ENCODE measurements around the gene CTNND1. TPM values are rescaled to one million over a fixed set of nuclear protein-coding genes. Genes with fewer than 3 reads are reported as not detected.

Gene CTNND1
- total RNA-seq, 1 donor from 2014 or later = 67.0 TPM

DNA sequence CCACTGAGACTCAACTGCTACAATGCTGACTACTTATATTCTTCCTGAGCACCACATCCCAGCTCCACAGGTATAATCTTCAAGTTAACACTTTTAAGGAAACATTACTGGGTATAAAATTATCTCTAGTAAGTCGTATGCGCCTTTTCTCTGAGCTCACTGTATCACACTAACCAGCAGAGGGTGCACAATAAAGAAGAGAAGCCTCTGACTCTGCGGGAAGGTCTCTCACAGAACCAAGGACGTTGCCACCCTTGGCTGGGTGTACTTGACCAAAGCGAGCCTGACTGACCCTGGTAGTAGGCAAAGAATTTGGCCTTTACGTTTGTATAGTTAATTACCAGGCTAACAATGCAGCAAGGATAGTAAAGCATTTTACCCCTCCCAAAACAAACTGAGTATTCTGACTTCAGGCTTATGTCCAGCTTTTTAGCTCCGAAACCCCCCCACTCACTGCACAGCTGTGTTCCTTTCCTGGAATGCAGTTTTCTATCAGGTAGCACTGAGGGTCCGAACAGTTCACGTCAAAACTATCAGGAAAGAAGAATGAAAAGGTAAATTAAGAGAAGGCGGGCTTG, 9.8 kb upstream of the CTNND1 start, which contains the start of gene BTBD18:
Gene BTBD18, minus strand, starts transcription at position 144 of the 578 bp plus-strand sequence. CDS start 631 bp downstream, outside the sequence.
- DNase-seq (ENCODE audit: missing footprints) = no peak
- ATAC-seq = peak; percentile 81

DNA sequence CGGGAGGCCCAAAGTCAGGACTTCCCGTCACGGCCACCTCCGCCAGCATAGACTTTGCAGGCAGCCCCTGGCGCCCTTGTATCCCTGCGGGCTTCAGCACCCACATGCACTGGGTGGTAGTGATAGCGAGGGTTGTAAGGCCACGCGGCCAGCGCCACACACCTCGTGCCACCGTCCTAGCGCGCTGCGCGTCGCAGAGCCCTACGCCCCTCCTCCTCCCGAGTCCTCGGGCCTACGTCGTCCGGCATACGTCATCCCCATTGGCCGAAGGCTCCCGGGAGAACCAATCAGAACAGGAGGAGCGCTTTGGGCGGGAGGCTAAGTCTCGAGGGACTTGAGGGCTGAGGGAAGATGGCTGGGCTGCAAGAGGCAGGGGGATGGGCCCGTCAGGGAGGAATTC, 8.6 kb upstream of the CTNND1 start:
- DNase-seq (ENCODE audit: missing footprints) = no peak
- ATAC-seq = no peak
- intact Hi-C loops (cut with DNase I) = no loop called here

More for the DNA sequence above, 9.8 kb upstream of the CTNND1 start, which contains the start of gene BTBD18:
- intact Hi-C loops (cut with DNase I) = loop anchor here (2.0 kb wide), 1 partner anchor 49 kb away; no protein-coding TSS in a partner anchor

- DNase-seq (ENCODE audit: missing footprints) (no peak), ATAC-seq (no peak)
- intact Hi-C loops (cut with DNase I) = no loop called here
These were observed 3.4 kb upstream of the CTNND1 start for GRCh38 chr11:57758174-57758573.

- intact Hi-C loops (cut with DNase I) = loop anchor here (1.0 to 2.0 kb wide), 2 partner anchors 16 to 38 kb away; no protein-coding TSS in a partner anchor
- ATAC-seq (no peak), DNase-seq (ENCODE audit: missing footprints) (no peak)
These were observed 746 bp downstream of the CTNND1 start for GRCh38 chr11:57762235-57762861.

DNA sequence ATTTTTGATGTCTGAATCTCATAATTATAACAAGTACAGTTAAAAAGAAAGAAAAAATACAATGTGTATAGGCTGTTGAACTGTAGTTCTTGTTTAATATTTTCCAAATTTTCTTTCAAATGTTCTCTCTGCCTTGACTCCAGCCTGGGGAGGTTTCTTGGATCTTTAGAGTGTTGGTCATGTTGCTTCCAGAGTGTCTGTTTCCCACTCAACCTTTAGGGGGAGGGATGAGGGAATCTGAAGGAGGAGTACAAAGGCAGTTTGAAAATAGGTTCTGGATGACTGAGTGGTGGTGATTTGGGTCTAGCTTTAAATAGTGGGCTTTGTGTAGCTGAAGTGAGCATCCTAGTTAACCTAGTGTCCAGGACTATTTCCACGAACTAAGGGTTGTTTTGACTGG, 2.0 kb downstream of the CTNND1 start:
- ATAC-seq (peak; percentile 17), DNase-seq (ENCODE audit: missing footprints) (no peak)
- intact Hi-C loops (cut with DNase I) = loop anchor here (2.0 kb wide), 1 partner anchor 37 kb away; no protein-coding TSS in a partner anchor

- ATAC-seq = no peak
- intact Hi-C loops (cut with DNase I) = no loop called here
- DNase-seq (ENCODE audit: missing footprints) = no peak
These were observed 2.4 kb downstream of the CTNND1 start for GRCh38 chr11:57764021-57764420.

DNA sequence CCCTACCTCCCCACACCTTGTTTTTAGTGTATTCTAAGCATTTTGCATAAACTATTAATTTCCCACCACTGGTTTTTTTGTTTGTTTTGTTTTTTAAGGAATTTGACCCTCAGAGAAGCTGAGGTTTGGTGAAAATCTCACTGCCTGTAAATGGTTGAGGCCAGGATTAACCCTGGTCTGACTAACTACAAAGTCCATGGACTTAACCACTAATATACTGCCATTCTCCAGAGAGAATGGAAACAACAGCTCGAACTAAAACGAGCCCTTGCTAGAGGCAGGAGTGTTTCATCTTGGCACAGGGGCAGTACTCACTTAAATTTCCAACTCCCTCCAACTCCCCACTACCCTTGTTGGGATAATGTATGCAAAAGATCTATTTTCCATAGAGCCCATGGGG, 3.0 kb downstream of the CTNND1 start:
- ATAC-seq (no peak), DNase-seq (ENCODE audit: missing footprints) (no peak)
- intact Hi-C loops (cut with DNase I) = no loop called here

DNA sequence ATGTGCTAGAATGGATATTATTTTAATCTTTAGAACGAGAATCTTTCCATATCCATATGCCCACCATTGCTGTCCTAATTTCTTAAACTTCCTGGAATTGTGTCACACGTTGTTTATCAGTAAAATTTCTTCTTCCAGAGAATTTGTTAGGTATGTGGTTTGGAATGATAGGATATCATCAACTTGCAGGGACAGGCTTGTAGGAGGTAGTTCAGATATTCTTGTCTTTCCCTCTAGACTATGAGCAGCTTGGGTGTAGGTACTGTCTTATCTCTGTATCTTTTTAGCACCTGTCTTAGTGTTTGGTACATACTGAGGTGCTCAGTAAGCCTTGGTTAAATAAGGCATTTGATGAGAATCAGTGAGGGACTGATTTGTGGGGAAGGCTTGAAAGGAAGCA, 3.4 kb downstream of the CTNND1 start:
- DNase-seq (ENCODE audit: missing footprints) (no peak), ATAC-seq (no peak)
- intact Hi-C loops (cut with DNase I) = no loop called here

- DNase-seq (ENCODE audit: missing footprints) = no peak
- ATAC-seq = no peak
- intact Hi-C loops (cut with DNase I) = no loop called here
These were observed 9.2 kb downstream of the CTNND1 start for GRCh38 chr11:57770793-57771192.

- ATAC-seq (no peak), DNase-seq (ENCODE audit: missing footprints) (no peak)
- intact Hi-C loops (cut with DNase I) = no loop called here
These were observed 9.8 kb downstream of the CTNND1 start for GRCh38 chr11:57771365-57771764.

DNA sequence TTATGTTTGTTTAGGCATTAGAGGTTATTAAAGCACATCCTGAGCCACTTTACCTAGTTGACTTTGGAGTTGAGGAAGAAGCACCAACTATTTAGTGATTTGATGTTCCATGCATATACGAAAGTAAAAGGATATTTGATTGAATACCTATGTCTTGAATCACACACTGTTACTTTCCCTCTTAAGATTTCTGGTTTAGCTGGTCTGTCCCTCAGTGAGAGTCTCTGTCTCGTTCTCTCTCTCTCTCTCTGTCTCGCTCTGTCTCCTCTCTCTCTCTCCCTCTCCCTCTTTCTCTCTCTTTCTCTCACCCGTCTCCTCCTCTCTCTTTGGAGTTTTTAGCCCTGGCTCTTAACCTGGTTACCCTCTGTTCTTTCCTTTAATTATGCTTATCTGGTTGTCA, 11.0 kb downstream of the CTNND1 start:
- intact Hi-C loops (cut with DNase I) = no loop called here
- DNase-seq (ENCODE audit: missing footprints) = no peak
- no peak for ATAC-seq

DNA sequence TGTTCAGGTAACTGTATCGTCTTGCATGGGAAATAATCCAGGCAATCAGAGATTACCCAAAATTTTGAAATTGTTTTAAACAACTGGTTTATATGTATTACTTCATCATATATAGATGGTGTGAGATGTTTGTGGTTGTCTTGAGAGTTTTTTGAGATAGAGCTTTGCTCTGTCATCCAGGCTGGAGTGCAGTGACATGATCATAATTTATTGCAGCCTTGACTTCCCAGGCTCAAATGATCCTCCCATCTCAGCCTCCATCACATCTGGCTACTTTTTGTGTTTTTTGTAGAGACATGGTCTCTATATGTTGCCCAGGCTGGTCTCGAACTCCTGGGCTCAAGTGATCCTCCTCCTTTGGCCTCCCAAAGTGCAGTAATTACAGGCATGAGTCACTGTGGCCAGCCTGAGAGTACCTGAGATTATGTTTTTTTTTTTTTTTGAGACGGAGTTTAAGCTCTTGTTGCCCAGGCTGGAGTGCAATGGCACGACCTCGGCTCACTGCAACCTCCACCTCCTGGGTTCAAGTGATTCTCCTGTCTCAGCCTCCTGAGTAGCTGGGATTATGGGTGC, 11.5 kb downstream of the CTNND1 start:
- intact Hi-C loops (cut with DNase I) = no loop called here
- DNase-seq (ENCODE audit: missing footprints) (no peak), ATAC-seq (no peak)

GRCh38 chr11:57775491-57775890, 13.9 kb downstream of the CTNND1 start:
- ATAC-seq = no peak
- DNase-seq (ENCODE audit: missing footprints) = no peak
- intact Hi-C loops (cut with DNase I) = no loop called here

DNA sequence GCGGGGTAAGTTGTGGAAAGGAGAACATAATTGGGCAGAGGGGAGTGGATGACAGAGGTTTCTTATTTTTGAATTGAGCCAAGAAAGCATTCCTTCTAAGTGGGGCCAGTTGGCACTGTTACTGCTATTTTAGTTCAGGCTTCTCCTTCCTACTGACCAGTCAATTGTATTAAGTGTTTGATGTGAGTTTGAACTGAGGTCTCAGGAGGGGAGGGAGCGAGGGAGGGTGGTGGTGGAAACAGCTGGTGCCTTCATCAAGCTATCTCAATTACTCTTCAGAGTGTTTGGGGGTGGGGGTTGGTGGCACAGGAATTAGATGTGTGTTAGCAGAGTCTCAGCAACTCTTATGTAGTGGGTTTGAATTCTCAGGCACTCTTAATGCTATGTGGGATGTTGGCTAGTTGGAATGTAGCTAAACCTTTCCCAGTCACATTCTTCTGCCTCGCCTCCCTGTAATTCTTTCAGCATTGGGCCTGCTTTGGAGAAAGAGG, 14.5 kb downstream of the CTNND1 start:
- intact Hi-C loops (cut with DNase I) = no loop called here
- DNase-seq (ENCODE audit: missing footprints) (no peak), ATAC-seq (no peak)

GRCh38 chr11:57776577-57777210, 15.1 kb downstream of the CTNND1 start:
- no peak for ATAC-seq
- no peak for DNase-seq (ENCODE audit: missing footprints)
- intact Hi-C loops (cut with DNase I) = no loop called here

DNA sequence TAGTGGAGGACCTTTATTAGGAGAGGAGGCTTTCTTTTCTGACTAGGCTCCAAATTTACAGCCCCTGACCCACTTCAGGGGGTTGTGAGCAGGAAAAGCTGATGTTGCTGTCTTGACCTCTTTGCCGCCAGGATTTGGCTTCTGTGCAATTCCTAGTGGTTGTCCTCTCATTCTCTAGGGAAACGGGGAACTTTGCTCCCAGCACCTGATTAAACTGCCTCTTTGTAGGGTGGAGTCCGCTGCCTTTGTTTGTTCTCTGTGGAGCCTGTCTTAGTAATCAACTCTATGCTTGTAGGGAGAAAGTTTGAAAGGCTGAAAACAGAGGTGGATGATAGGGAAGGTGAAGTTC, 16.3 kb downstream of the CTNND1 start:
- no peak for ATAC-seq
- intact Hi-C loops (cut with DNase I) = loop anchor here (1.0 to 2.0 kb wide), 2 partner anchors 16 to 21 kb away; no protein-coding TSS in a partner anchor
- DNase-seq (ENCODE audit: missing footprints) = no peak

DNA sequence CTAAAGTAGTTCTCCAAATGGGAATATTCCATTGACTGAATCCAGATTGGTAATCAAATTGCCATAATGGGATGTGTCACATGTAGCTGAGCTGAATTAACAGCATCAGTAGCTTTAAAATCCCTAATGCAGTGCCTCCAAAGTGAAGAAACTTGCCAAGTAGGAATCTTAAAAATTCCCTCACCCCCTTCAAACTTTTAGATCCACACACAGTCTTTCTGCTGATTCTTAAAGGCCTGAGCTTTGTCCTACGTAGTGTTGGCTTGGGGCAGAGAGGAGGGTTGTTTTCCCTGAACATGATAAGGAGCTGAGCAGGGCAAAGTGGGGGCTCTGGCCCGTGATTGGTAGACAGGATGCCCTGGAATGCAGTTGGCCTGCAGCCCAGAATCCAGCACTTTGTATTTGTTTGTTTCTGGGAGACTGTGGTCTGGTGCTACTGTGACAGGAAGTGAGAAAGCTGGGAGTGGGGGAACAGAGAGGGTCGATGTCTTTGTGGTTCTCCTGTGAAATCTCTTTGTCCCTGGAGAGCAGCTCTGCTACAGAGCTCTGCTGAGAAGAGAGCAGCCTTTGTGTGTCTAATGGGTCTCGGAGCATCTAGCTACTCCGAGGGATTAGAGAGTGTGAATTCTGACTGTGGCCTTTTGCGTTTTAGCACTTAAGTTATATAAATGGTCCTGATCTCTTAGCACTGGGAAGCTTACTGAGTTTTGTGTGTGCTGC, 16.9 kb downstream of the CTNND1 start:
- intact Hi-C loops (cut with DNase I) = loop anchor here (1.0 to 2.0 kb wide), 2 partner anchors 16 to 20 kb away; no protein-coding TSS in a partner anchor
- ATAC-seq = peak; percentile 92
- DNase-seq (ENCODE audit: missing footprints) = peak; percentile 93

DNA sequence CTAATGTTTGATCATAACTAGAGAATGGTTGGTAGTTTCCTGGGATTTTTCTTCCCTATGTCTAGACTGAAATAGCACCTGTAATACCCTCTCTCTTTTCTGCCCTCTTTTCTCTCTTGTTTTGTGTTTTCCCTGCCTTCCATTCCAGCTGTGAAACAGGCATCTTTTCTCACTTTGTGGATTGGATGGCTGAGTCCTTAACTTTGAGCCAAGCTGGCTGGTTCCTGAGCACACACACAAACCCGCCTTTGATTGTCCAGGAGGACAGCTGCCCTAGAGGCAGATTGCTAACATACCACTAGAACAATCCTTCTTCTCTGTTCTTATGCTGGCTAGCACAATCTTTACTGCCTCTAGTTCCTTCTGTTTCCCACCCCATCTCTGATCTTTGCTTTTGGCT, 17.7 kb downstream of the CTNND1 start:
- intact Hi-C loops (cut with DNase I) = loop anchor here (2.0 kb wide), 1 partner anchor 20 kb away; no protein-coding TSS in a partner anchor
- ATAC-seq = peak; percentile 76
- no peak for DNase-seq (ENCODE audit: missing footprints)

DNA sequence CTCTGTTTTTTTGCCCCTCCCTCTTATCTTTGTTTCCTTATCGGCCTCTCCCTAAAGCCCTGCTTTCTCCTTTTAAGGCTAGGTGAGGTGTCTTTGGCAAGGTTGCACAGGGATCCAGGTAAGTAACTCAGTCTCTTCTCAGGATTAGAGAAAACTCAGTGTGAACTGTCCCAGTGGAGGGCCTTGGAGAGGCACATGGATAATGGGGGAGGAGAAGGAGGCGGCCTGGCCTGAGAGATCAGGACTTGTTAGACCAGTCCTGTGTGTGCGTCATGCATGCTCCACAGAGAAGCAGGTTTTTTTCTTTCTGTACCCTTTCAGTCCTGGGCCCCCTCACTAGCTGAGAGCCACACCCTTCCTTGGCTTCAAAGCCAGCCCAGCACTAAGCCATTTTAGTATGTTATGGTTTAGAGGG, 19.9 kb downstream of the CTNND1 start:
- DNase-seq (ENCODE audit: missing footprints) (no peak), ATAC-seq (no peak)
- intact Hi-C loops (cut with DNase I) = no loop called here

Measured in Right ventricle myocardium inferior (tissue), 1 donor.